ENCODE results near the gene SDF2. TPM values are rescaled to one million over a fixed set of nuclear protein-coding genes. Genes with fewer than 3 reads are reported as not detected.

Gene SDF2
- total and polyA plus RNA-seq, 10 of the 15 experiments (the other 5 are each of a cell fraction or from before 2014, with no cell fraction given): 29.8 to 81.0 (median 41.5) TPM

- TF ChIP-seq GATAD2B (conservative IDR thresholded peaks at IDR 0.05; ENCODE audit: low read depth): 0 out of 2 replicates have a peak, but pooled peaks have one; percentile 41
- no peak for TF ChIP-seq CEBPB (IDR thresholded peaks at IDR 0.05; ENCODE audit: borderline replicate concordance in 1 of 2, low read depth in 2 of 2, low read length in 2 of 2)
- TF ChIP-seq RELA (IDR thresholded peaks at IDR 0.05; ENCODE audit: borderline replicate concordance, partially characterized antibody): no peak
- TF ChIP-seq KAT2A (conservative IDR thresholded peaks at IDR 0.05; ENCODE audit: control insufficient read depth, low read depth, low read length): no peak
- TF ChIP-seq ATF7 (IDR thresholded peaks at IDR 0.05; ENCODE audit: low read depth): peak; percentile 64; the same call in 1 of the 2 replicates
- 0 out of 2 replicates have a peak, but pooled peaks have one; percentile 75 for TF ChIP-seq MLLT1 (IDR thresholded peaks at IDR 0.05)
- peak; percentile 24; the same call in 1 of the 2 replicates for TF ChIP-seq RUNX3 (IDR thresholded peaks at IDR 0.05; ENCODE audit: low read length)
- TF ChIP-seq POU2F2 (IDR thresholded peaks at IDR 0.05; ENCODE audit: borderline replicate concordance, low read depth, low read length): 0 out of 3 replicates have a peak, but pooled peaks have one; percentile 18
- TF ChIP-seq HDAC2 (IDR thresholded peaks at IDR 0.05): no peak
- 0 out of 2 replicates have a peak, but pooled peaks have one; percentile 53 for TF ChIP-seq NBN (IDR thresholded peaks at IDR 0.05)
- no peak for TF ChIP-seq PBX3 (IDR thresholded peaks at IDR 0.05; ENCODE audit: insufficient replicate concordance, low read depth, low read length)
- peak; percentile 24; the same call in 1 of the 2 replicates for TF ChIP-seq JUNB (IDR thresholded peaks at IDR 0.05)
- TF ChIP-seq MEF2B (IDR thresholded peaks at IDR 0.05; ENCODE audit: partially characterized antibody, poor library complexity, severe bottlenecking): peak; percentile 67
- TF ChIP-seq NKRF (conservative IDR thresholded peaks at IDR 0.05): peak; percentile 65; the same call in 1 of the 2 replicates
- no peak for TF ChIP-seq SREBF2 (IDR thresholded peaks at IDR 0.05; ENCODE audit: low read length)
- peak; percentile 78 for TF ChIP-seq IKZF1 (conservative IDR thresholded peaks at IDR 0.05)
These were observed 62.2 kb downstream of the SDF2 start (continued) for GRCh38 chr17:28599311-28600184.

Measured in GM12878 (cell line).